ENCODE measurements around the gene SVOP.
"Not testable (repeated sequence)": the region's sequence is repeated elsewhere in the genome, so short reads cannot be mapped to it uniquely, and the experiment has no call there.

The SVOP gene

GRCh38 chr12:109033239-109034196 is 12.7 kb upstream of the SVOP start:
- DNase-seq (ENCODE audit: insufficient read length, low spot score) (no peak), FAIRE-seq (no peak)

- no peak for DNase-seq (ENCODE audit: insufficient read length, low spot score)
- no peak for FAIRE-seq
Observed at GRCh38 chr12:109029411-109029810, 8.5 kb upstream of the SVOP start.

GRCh38 chr12:109028624-109029023 is 7.8 kb upstream of the SVOP start:
- not testable (repeated sequence) for DNase-seq (ENCODE audit: insufficient read length, low spot score); FAIRE-seq

GRCh38 chr12:109027767-109028166 is 6.9 kb upstream of the SVOP start:
- FAIRE-seq, result no peak
- no peak for DNase-seq (ENCODE audit: insufficient read length, low spot score)

GRCh38 chr12:109020146-109020795 is 597 bp downstream of the SVOP start:
- DNase-seq (ENCODE audit: insufficient read length, low spot score), result no peak
- no peak for FAIRE-seq

GRCh38 chr12:109018296-109018695 is 2.6 kb downstream of the SVOP start:
- FAIRE-seq (no peak), DNase-seq (ENCODE audit: insufficient read length, low spot score) (no peak)

GRCh38 chr12:109016978-109017377 is 3.9 kb downstream of the SVOP start:
- FAIRE-seq (no peak), DNase-seq (ENCODE audit: insufficient read length, low spot score) (no peak)

GRCh38 chr12:109016016-109016415 is 4.9 kb downstream of the SVOP start:
- no peak for DNase-seq (ENCODE audit: insufficient read length, low spot score)
- FAIRE-seq, result no peak

- FAIRE-seq, result no peak
- no peak for DNase-seq (ENCODE audit: insufficient read length, low spot score)
Observed at GRCh38 chr12:109014984-109015765, 5.7 kb downstream of the SVOP start.

- FAIRE-seq (no peak), DNase-seq (ENCODE audit: insufficient read length, low spot score) (no peak)
Observed at GRCh38 chr12:109010259-109010658, 10.6 kb downstream of the SVOP start.

- FAIRE-seq (no peak), DNase-seq (ENCODE audit: insufficient read length, low spot score) (no peak)
Observed at GRCh38 chr12:109009766-109010165, 11.1 kb downstream of the SVOP start.

GRCh38 chr12:109004017-109004416 is 16.9 kb downstream of the SVOP start:
- no peak for DNase-seq (ENCODE audit: insufficient read length, low spot score)
- no peak for FAIRE-seq

- DNase-seq (ENCODE audit: insufficient read length, low spot score) (no peak), FAIRE-seq (no peak)
Observed at GRCh38 chr12:108996320-108996719, 24.5 kb downstream of the SVOP start.

- DNase-seq (ENCODE audit: insufficient read length, low spot score), result no peak
- no peak for FAIRE-seq
Observed at GRCh38 chr12:108995370-108995992, 25.4 kb downstream of the SVOP start.

GRCh38 chr12:108990103-108990502 is 30.8 kb downstream of the SVOP start:
- DNase-seq (ENCODE audit: insufficient read length, low spot score); FAIRE-seq: not testable (repeated sequence)

GRCh38 chr12:108989376-108989775 is 31.5 kb downstream of the SVOP start:
- DNase-seq (ENCODE audit: insufficient read length, low spot score) (no peak), FAIRE-seq (no peak)

GRCh38 chr12:108985750-108986149 is 35.1 kb downstream of the SVOP start:
- FAIRE-seq (no peak), DNase-seq (ENCODE audit: insufficient read length, low spot score) (no peak)

GRCh38 chr12:108983227-108983626 is 37.6 kb downstream of the SVOP start:
- DNase-seq (ENCODE audit: insufficient read length, low spot score) (no peak), FAIRE-seq (no peak)

GRCh38 chr12:108982621-108983219 is 38.1 kb downstream of the SVOP start:
- DNase-seq (ENCODE audit: insufficient read length, low spot score) (no peak), FAIRE-seq (no peak)

GRCh38 chr12:108981835-108982234 is 39.0 kb downstream of the SVOP start:
- FAIRE-seq (no peak), DNase-seq (ENCODE audit: insufficient read length, low spot score) (no peak)
